ENCODE results near the gene RLF. TPM values are rescaled to one million over a fixed set of nuclear protein-coding genes. Genes with fewer than 3 reads are reported as not detected.

Gene RLF
- total and polyA plus RNA-seq, 10 of the 15 experiments (the other 5 are each of a cell fraction or from before 2014, with no cell fraction given) = 2.0 to 19.8 (median 8.7) TPM

DNA sequence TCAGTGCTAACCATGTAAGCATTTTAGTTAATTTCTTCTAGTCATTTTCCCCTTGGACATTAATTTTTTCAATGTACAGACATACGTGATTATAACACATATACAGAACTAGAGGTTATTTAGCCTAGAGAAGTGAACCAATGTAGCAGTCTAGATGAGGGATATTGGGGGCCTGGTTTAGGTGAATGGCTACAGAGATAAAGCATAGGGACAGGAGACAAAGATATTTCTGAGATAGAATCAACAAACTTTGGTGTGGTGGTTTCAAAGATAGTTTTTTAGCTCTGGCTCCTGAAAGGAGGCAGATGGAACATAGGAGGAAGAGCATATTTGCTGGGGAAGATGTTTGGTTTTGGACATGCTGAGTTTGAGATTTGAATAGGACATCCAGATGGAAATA lies 23.0 kb downstream of the RLF start:
- ChIA-PET CTCF (interaction anchor here (0.6 to 8.0 kb wide), 12 partner anchors 9 to 154 kb away, joined by 3 to 90 read pairs (median 6); partner anchors contain the start of genes COL9A2, RLF and TMCO2), RAD21 (ENCODE audit: unreplicated experiment) (interaction anchor here (1.0 to 2.8 kb wide), 3 partner anchors 31 to 131 kb away, joined by 3 to 8 read pairs (median 8); no protein-coding TSS in a partner anchor), SMC1A (ENCODE audit: uncharacterized antibody, unreplicated experiment) (interaction anchor here (0.8 to 8.4 kb wide), 4 partner anchors 20 to 87 kb away, joined by 3 to 66 read pairs (median 34); partner anchors contain the start of gene RLF), POLR2A (interaction anchor here (0.7 to 1.5 kb wide), 2 partner anchors 22 to 266 kb away, joined by 3 to 6 read pairs; partner anchors contain the start of gene RLF)
- H3K9ac ChIP-seq (ENCODE audit: control insufficient read depth, insufficient read depth, low read length) = no peak overlapping the region
- intact Hi-C loops (cut with micrococcal nuclease; ENCODE audit: unreplicated experiment) (no loop called here), in situ Hi-C loops (cut with MboI) (no loop called here)
- 96% methylated on average over 1 of the region's 1 CpG for WGBS (ENCODE audit: insufficient coverage, insufficient replicate concordance, low lambda C conversion rate, missing lambda C conversion rate)
- DNase-seq (ENCODE audit: low read depth, low spot score) = no peak
- no peak for FAIRE-seq
- H3K79me2 ChIP-seq (ENCODE audit: control insufficient read depth, insufficient read depth, low read length) = peaks cover 80% of the 10 kb centered on the region
- no peaks in the 10 kb centered on the region for H3K9me3 ChIP-seq (replicated peaks; ENCODE audit: control insufficient read depth, insufficient read depth, low read length)
- H3K27me3 ChIP-seq (replicated peaks in 1 of 2; ENCODE audit: control insufficient read depth in 2 of 2, insufficient read depth in 2 of 2, low read length in 1 of 2) = no peaks in the 10 kb centered on the region
- no peaks in the 10 kb centered on the region; the same call in 1 of the 2 replicates for H4K20me1 ChIP-seq (ENCODE audit: control insufficient read depth, insufficient read depth)
- H3K27ac ChIP-seq (ENCODE audit: control insufficient read depth, insufficient read depth) = no peak overlapping the region
- BruUV-seq (replicated peaks) = no TSS peak
- ATAC-seq = no peak
- peaks cover 32% of the 10 kb centered on the region for H3K4me1 ChIP-seq (ENCODE audit: control insufficient read depth, insufficient read depth, low read length)
- TF ChIP-seq, protein P1, sequence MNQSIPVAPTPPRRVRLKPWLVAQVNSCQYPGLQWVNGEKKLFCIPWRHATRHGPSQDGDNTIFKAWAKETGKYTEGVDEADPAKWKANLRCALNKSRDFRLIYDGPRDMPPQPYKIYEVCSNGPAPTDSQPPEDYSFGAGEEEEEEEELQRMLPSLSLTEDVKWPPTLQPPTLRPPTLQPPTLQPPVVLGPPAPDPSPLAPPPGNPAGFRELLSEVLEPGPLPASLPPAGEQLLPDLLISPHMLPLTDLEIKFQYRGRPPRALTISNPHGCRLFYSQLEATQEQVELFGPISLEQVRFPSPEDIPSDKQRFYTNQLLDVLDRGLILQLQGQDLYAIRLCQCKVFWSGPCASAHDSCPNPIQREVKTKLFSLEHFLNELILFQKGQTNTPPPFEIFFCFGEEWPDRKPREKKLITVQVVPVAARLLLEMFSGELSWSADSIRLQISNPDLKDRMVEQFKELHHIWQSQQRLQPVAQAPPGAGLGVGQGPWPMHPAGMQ (IDR thresholded peaks at IDR 0.05; ENCODE audit: borderline replicate concordance) = no peak
- TF ChIP-seq, protein P2, sequence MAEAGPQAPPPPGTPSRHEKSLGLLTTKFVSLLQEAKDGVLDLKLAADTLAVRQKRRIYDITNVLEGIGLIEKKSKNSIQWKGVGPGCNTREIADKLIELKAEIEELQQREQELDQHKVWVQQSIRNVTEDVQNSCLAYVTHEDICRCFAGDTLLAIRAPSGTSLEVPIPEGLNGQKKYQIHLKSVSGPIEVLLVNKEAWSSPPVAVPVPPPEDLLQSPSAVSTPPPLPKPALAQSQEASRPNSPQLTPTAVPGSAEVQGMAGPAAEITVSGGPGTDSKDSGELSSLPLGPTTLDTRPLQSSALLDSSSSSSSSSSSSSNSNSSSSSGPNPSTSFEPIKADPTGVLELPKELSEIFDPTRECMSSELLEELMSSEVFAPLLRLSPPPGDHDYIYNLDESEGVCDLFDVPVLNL (IDR thresholded peaks at IDR 0.05; ENCODE audit: low read depth, low read length) = no peak
- no peak overlapping the region for H3K4me3 ChIP-seq
- no peak overlapping the region for H3K4me2 ChIP-seq (ENCODE audit: control insufficient read depth, insufficient read depth)
- H3K36me3 ChIP-seq (ENCODE audit: control insufficient read depth in 2 of 2, insufficient read depth in 2 of 2, low read length in 1 of 2) = peaks cover 0 to 3% of the 10 kb centered on the region in 2 experiments; a peak in 1 of 4 replicates
- H2AFZ ChIP-seq (ENCODE audit: control insufficient read depth, low read depth, low read length) = no peak overlapping the region

All from GM12878 (cell line).